ENCODE data around the gene USP10. TPM values are rescaled to one million over a fixed set of nuclear protein-coding genes. Genes with fewer than 3 reads are reported as not detected.
A peak's percentile ranks its signal among the peaks of the same experiment; 100 is the strongest.

USP10 gene
- polyA plus RNA-seq, 3 donors = 38.7 to 115 (median 90.9) TPM

GRCh38 chr16:84758627-84759026 is 58.8 kb downstream of the USP10 start:
- WGBS (ENCODE audit: insufficient coverage) = 62% methylated on average over 6 of the region's 7 CpGs
- peaks cover 27 to 32% of the 10 kb centered on the region in 2 donors for H3K4me1 ChIP-seq (ENCODE audit: control insufficient read depth in 1 of 2, insufficient read depth in 2 of 2, low read length in 2 of 2)
- intact Hi-C loops (cut with micrococcal nuclease) = loop anchor here (5.0 to 10.0 kb wide), 3 partner anchors 64 to 326 kb away; no protein-coding TSS in a partner anchor

GRCh38 chr16:84759061-84759460 is 59.3 kb downstream of the USP10 start:
- H3K79me2 ChIP-seq (ENCODE audit: insufficient read depth, low read length) = peaks cover 58% of the 10 kb centered on the region
- H2AFZ ChIP-seq (ENCODE audit: insufficient read depth, low read depth, low read length, poor library complexity, severe bottlenecking) = no peak overlapping the region
- H3K4me1 ChIP-seq (ENCODE audit: control insufficient read depth in 1 of 2, insufficient read depth in 2 of 2, low read length in 2 of 2) = peaks cover 23 to 28% of the 10 kb centered on the region in 2 donors
- peaks cover 38 to 63% of the 10 kb centered on the region in 2 donors for H3K36me3 ChIP-seq (replicated peaks in 1 of 2; ENCODE audit: control insufficient read depth in 1 of 2, insufficient read depth in 2 of 2, low read length in 2 of 2)
- no peak for DNase-seq
- peak overlapping the region in 5 of 7 donors; percentile 46 to 76 (median 55) for H3K27ac Mint-ChIP-seq
- H3K27ac ChIP-seq (ENCODE audit: low read depth in 1 of 2, low read length in 2 of 2) = peak overlapping the region in 1 of 2 donors; percentile 21
- no peak overlapping the region for H3K9ac ChIP-seq (ENCODE audit: insufficient read depth, low read length, poor library complexity, severe bottlenecking)
- peaks cover 31% of the 10 kb centered on the region for H3K4me1 Mint-ChIP-seq
- H3K9me3 ChIP-seq (replicated peaks in 1 of 2; ENCODE audit: control insufficient read depth in 1 of 2, insufficient read depth in 1 of 2, low read length in 2 of 2) = no peaks in the 10 kb centered on the region
- intact Hi-C loops (cut with micrococcal nuclease) = loop anchor here (5.0 to 10.0 kb wide), 3 partner anchors 63 to 326 kb away; no protein-coding TSS in a partner anchor
- peaks cover 9% of the 10 kb centered on the region for H4K20me1 ChIP-seq (ENCODE audit: insufficient read depth, low read length)
- H3K27me3 Mint-ChIP-seq (ENCODE audit: low read depth in 3 of 3) = no peaks in the 10 kb centered on the region
- TF ChIP-seq CTCF (IDR thresholded peaks at IDR 0.05) = no peak
- 40% methylated on average over 1 of the region's 8 CpGs for whole genome bisulfite sequencing (ENCODE audit: insufficient coverage)
- H3K4me3 Mint-ChIP-seq = no peak overlapping the region
- H3K4me3 ChIP-seq (replicated peaks in 1 of 3; ENCODE audit: low read depth in 2 of 3, low read length in 3 of 3) = no peak overlapping the region
- H3K4me2 ChIP-seq (replicated peaks; ENCODE audit: extremely low read depth, low read length, poor library complexity, severe bottlenecking) = no peak overlapping the region
- H3K27me3 ChIP-seq (ENCODE audit: control insufficient read depth in 2 of 2, insufficient read depth in 2 of 2, low read length in 2 of 2) = no peaks in the 10 kb centered on the region
- H3K9me3 Mint-ChIP-seq = no peaks in the 10 kb centered on the region
- H3K36me3 Mint-ChIP-seq = peaks cover 49 to 53% of the 10 kb centered on the region in 2 donors

More at GRCh38 chr16:84758627-84759026, 58.8 kb downstream of the USP10 start:
- Mint-ChIP-seq H3K27me3 (ENCODE audit: low read depth in 3 of 3) (no peaks in the 10 kb centered on the region), H3K4me1 (peaks cover 36% of the 10 kb centered on the region), H3K36me3 (peaks cover 47 to 52% of the 10 kb centered on the region in 2 donors), H3K27ac (peak overlapping the region in 4 of 7 donors; percentile 46 to 76 (median 54)), H3K9me3 (no peaks in the 10 kb centered on the region), H3K4me3 (no peak overlapping the region)
- Histone ChIP-seq H3K36me3 (replicated peaks in 1 of 2; ENCODE audit: control insufficient read depth in 1 of 2, insufficient read depth in 2 of 2, low read length in 2 of 2) (peaks cover 34 to 58% of the 10 kb centered on the region in 2 donors), H3K79me2 (ENCODE audit: insufficient read depth, low read length) (peaks cover 62% of the 10 kb centered on the region), H3K27me3 (ENCODE audit: control insufficient read depth in 2 of 2, insufficient read depth in 2 of 2, low read length in 2 of 2) (no peaks in the 10 kb centered on the region), H3K9me3 (replicated peaks in 1 of 2; ENCODE audit: control insufficient read depth in 1 of 2, insufficient read depth in 1 of 2, low read length in 2 of 2) (no peaks in the 10 kb centered on the region), H3K4me2 (replicated peaks; ENCODE audit: extremely low read depth, low read length, poor library complexity, severe bottlenecking) (no peak overlapping the region), H3K9ac (ENCODE audit: insufficient read depth, low read length, poor library complexity, severe bottlenecking) (no peak overlapping the region), H4K20me1 (ENCODE audit: insufficient read depth, low read length) (peaks cover 9% of the 10 kb centered on the region), H2AFZ (ENCODE audit: insufficient read depth, low read depth, low read length, poor library complexity, severe bottlenecking) (no peak overlapping the region), H3K4me3 (replicated peaks in 1 of 3; ENCODE audit: low read depth in 2 of 3, low read length in 3 of 3) (no peak overlapping the region), H3K27ac (ENCODE audit: low read depth in 1 of 2, low read length in 2 of 2) (peak overlapping the region in 1 of 2 donors; percentile 21)
- DNase-seq = no peak
- no peak for TF ChIP-seq CTCF (IDR thresholded peaks at IDR 0.05)
